Lower lobe of right lung (tissue), 2 donors: ENCODE data around the gene ARHGAP22. TPM values are rescaled to one million over a fixed set of nuclear protein-coding genes. Genes with fewer than 3 reads are reported as not detected.

Experiments used
- ATAC-seq, 2 donors: fragments of 200-7000 bp; cut with Tn5 transposase; one replicate each; pipeline ENCODE4 v1.9.1; 2020 to 2022; ENCODE audit warnings: mild to moderate bottlenecking in 2 of 2, moderate library complexity in 2 of 2
- DNase-seq: peaks from one replicate; pipeline ENCODE4 v3.0.0-alpha.2; 2020
- H3K27ac ChIP-seq: fragments of 200-600 bp; one replicate; pipeline ENCODE4 v1.8.0; 2022
- H3K27me3 ChIP-seq: fragments of 200-600 bp; one replicate; pipeline ENCODE4 v1.8.0; 2022; ENCODE audit warnings: low read depth
- H3K36me3 ChIP-seq: fragments of 200-600 bp; one replicate; pipeline ENCODE4 v1.8.0; 2022; ENCODE audit warnings: mild to moderate bottlenecking
- H3K4me1 ChIP-seq: fragments of 200-600 bp; one replicate; pipeline ENCODE4 v1.8.0; 2022
- H3K4me3 ChIP-seq: fragments of 200-600 bp; one replicate; pipeline ENCODE4 v1.8.0; 2022; ENCODE audit warnings: mild to moderate bottlenecking
- H3K9me3 ChIP-seq: fragments of 200-600 bp; one replicate; pipeline ENCODE4 v1.8.0; 2022
- intact Hi-C: fragments of 100-400 bp; cut with DNase I; formaldehyde crosslinking; loops from one replicate; pipeline ENCODE4 v1.11.0; 2022
- total RNA-seq: library from RNA; stranded (reverse); fragmentation: NEBNext Ultra II Directional; extraction: Animal tissue kit (Norgen Biotek cat#: 25700); gene quantifications from one replicate; pipeline ENCODE4 v1.2.1, GENCODE V29; 2021
- TF ChIP-seq, protein P1 (sequence below): fragments of 200-600 bp; IDR thresholded peaks from one replicate; pipeline ENCODE4 v1.8.0; 2022; ENCODE audit warnings: antibody characterized with exemption, mild to moderate bottlenecking
- donor health status: DM: no; HTN: yes; CAD: no; lungs with severe emphysema.

The ARHGAP22 gene
- total RNA-seq, 1 donor from 2014 or later, result 9.6 TPM

DNA sequence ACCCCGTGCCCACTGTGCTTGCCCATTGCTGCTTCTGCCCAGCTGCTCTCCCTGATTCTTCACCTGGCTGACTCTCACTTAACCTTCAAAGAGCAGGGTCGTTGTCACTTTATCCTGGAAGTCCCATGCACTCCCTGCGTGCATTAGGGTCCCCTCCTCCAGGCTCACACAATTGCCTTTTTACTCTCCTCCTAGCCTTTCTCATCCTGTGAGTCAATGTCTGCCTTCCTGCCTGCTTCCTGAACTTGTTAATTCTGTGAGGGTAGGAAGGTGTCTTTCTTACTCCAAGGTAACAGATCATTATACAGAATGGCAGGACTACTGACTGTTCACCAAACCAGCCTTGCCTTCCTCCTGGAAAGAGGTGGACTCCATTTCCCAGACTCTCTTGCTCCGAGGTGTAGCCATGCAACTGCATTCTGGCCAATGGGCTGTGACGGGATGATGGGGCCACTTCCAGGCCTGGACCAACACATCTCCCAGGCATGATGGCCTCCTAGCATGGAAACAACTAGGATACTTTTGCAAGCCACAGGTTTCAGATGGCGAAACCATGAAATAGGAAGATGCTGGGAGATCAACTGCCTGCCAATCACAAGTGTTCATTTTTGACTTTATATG, 54.7 kb downstream of the ARHGAP22 start:
- no peak for ATAC-seq
- no peak for DNase-seq
- Histone ChIP-seq H3K4me1 (no peaks in the 10 kb centered on the region), H3K27me3 (no peaks in the 10 kb centered on the region), H3K4me3 (no peak overlapping the region), H3K9me3 (no peaks in the 10 kb centered on the region), H3K36me3 (no peaks in the 10 kb centered on the region), H3K27ac (no peak overlapping the region)
- TF ChIP-seq, protein P1, sequence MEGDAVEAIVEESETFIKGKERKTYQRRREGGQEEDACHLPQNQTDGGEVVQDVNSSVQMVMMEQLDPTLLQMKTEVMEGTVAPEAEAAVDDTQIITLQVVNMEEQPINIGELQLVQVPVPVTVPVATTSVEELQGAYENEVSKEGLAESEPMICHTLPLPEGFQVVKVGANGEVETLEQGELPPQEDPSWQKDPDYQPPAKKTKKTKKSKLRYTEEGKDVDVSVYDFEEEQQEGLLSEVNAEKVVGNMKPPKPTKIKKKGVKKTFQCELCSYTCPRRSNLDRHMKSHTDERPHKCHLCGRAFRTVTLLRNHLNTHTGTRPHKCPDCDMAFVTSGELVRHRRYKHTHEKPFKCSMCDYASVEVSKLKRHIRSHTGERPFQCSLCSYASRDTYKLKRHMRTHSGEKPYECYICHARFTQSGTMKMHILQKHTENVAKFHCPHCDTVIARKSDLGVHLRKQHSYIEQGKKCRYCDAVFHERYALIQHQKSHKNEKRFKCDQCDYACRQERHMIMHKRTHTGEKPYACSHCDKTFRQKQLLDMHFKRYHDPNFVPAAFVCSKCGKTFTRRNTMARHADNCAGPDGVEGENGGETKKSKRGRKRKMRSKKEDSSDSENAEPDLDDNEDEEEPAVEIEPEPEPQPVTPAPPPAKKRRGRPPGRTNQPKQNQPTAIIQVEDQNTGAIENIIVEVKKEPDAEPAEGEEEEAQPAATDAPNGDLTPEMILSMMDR, result no peak
- intact Hi-C loops, result no loop called here

DNA sequence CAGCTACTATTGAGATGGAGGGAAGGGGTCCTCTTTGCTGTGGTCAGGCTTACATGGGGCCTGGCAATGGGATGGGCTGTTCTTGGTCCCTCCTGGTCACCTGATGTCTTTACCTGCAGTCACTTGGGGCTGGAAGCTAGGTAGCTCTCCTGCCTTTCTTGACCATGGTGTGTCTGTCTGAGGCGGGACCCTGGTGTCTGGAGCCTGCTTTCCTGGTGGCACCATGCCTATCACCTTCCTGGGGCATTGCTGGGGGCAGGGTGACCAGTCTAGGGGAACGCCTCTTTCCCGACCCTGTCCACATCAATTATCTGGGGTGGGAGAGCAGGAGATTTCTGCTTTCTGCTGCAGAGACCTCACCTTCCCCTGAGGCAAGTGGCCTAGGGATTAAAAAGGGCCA, 55.6 kb downstream of the ARHGAP22 start:
- no peak overlapping the region for H3K27ac ChIP-seq
- H3K4me3 ChIP-seq, result no peak overlapping the region
- intact Hi-C loops, result no loop called here
- no peaks in the 10 kb centered on the region for H3K9me3 ChIP-seq
- H3K36me3 ChIP-seq, result no peaks in the 10 kb centered on the region
- no peaks in the 10 kb centered on the region for H3K27me3 ChIP-seq
- ATAC-seq, result no peak
- no peaks in the 10 kb centered on the region for H3K4me1 ChIP-seq
- DNase-seq, result no peak
- TF ChIP-seq, protein P1, result no peak

DNA sequence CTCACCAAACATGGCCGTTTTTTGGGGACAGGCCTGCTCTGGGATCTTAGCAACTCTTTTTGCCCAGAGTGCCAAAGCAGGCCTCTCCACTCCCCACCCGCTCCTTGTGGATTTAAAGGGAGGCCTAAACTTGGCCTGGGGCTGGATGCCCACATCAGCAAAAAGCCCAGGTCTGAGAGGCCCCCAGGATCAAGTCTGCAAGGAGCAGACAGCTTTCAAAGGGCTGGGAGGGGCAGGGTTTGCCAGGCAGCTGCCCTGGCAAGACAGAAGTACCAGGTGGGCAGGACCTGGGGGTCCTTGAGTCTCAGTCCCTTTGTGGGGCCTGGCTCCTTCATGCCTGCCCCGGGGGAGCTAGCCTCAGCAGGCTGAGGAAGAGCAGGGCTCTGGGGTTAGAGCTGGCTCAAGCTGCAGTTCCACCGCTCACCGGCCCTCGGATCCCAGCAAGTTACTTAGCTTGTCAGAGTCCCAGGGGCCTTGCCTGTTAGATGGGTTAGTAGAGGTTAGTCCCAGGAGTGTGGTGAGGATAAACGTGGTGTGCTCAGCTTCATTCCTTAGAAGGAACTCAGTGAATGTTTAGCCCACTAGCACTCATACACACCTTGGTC, 56.2 kb downstream of the ARHGAP22 start:
- Histone ChIP-seq H3K4me1 (no peaks in the 10 kb centered on the region), H3K4me3 (no peak overlapping the region), H3K9me3 (no peaks in the 10 kb centered on the region), H3K27ac (no peak overlapping the region), H3K27me3 (no peaks in the 10 kb centered on the region), H3K36me3 (no peaks in the 10 kb centered on the region)
- ATAC-seq (no peak), DNase-seq (no peak)
- intact Hi-C loops, result no loop called here
- TF ChIP-seq, protein P1, result no peak

DNA sequence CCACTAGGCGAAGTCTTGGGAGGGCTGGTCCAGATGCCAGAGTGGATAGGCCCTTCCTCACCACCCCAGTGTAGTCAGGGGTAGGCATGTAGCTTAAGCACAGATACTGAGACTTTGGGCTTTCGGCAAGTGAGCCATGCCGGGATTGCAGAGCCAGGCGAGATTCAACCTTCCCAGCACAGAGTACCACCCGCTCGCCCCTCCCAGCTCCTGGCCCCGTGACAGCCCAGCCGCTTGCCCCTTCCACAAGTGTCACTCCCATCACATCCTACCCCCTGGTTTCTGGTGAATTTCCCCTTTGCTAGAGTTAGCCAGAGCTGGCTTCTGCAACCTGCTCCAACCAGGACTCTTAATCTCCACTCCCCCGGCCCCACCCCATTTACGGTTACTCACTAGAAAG, 56.9 kb downstream of the ARHGAP22 start:
- H3K9me3 ChIP-seq, result no peaks in the 10 kb centered on the region
- no peak overlapping the region for H3K27ac ChIP-seq
- H3K27me3 ChIP-seq, result no peaks in the 10 kb centered on the region
- TF ChIP-seq, protein P1, result no peak
- H3K36me3 ChIP-seq, result no peaks in the 10 kb centered on the region
- intact Hi-C loops, result no loop called here
- no peak overlapping the region for H3K4me3 ChIP-seq
- H3K4me1 ChIP-seq, result no peaks in the 10 kb centered on the region
- ATAC-seq (no peak), DNase-seq (no peak)

DNA sequence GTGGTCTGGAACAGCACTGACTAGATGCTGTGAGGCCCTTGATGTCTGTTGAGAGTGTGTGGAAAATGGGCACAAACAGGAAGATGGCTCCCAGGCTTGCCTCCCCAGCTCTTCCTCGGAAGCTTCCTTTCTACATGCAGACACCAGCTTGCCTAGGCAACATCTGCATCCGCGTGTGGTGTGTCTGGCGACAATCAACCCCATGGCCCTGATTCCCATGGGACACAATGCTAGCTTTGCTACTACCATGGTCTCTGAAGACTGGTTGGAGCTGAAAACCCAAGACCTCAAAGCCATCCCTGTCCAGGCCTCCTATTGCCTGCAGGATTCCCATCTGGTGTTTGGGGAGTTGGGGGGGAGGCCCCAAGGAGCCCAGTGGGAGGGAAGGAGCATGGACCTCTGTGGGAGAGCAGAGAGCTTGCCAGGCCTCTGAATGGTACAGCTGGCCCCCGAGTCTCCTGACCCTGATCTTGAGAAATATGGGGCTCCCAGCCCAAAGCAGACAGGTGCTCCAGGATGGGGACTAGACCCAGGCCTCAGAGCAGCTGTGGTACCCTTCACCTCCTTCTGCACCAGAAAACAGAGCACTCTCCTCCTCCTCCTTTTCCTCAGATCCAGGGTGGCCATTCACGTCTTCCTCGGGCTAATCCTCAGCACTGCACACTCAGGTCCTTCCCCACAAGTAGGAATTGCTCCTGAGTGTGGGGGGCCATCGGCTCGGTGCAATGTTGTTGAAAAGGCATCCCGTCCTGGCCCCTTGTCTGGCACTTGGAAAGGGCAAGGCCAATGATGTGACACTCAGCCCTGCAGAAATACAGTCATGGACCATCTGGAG, 57.6 kb downstream of the ARHGAP22 start:
- Histone ChIP-seq H3K27me3 (no peaks in the 10 kb centered on the region), H3K4me3 (no peak overlapping the region), H3K36me3 (no peaks in the 10 kb centered on the region), H3K4me1 (no peaks in the 10 kb centered on the region), H3K27ac (no peak overlapping the region), H3K9me3 (no peaks in the 10 kb centered on the region)
- TF ChIP-seq, protein P1, result no peak
- no peak for ATAC-seq
- intact Hi-C loops, result no loop called here
- DNase-seq, result no peak
